T-helper 9 cell (primary cell): ENCODE measurements around the gene PDXK.

Experiments
- DNase-seq: peaks from one replicate; pipeline ENCODE4 v3.0.0-alpha.2; 2020

The PDXK gene

DNA sequence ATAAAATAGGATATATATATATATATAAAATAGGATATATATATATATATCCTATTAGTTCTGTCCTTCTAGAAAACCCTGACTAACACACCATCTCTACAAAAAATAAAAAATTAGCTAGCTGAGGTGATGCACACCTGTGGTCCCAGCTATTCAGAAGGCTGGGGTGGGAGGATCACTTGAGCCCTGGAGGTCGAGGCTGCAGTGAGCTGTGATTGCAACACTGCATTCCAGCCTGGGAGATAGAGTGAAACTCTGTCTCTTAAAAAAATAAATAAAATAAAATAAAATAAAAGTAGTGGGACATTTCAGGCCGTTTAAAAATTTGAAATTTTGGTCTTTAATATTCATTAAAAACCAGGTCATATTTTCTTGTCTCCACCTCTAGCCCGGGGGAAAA is 66.2 kb downstream of the PDXK start:
- no peak for DNase-seq

DNA sequence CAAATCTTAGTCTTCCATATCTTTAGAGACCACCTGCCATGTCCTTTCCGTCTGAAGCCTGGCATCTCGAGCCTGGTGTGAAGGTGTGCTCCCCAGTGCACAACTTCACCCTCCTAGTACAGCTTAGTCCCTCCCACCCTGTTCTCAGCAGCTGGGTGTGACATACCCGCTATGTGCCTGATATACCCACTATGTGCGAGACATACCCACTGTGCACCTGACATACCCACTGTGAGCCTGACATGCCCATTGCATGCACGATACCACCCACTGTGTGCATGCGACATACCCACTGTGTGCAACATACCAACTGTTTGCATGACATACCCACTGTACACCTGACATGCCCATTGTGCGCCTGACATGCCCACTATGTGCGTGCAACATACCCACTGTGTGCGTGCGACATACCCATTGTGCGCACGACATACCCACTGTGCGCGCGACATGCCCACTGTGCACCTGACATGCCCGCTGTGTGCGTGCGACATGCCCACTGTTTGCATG is 67.4 kb downstream of the PDXK start:
- no peak for DNase-seq

DNA sequence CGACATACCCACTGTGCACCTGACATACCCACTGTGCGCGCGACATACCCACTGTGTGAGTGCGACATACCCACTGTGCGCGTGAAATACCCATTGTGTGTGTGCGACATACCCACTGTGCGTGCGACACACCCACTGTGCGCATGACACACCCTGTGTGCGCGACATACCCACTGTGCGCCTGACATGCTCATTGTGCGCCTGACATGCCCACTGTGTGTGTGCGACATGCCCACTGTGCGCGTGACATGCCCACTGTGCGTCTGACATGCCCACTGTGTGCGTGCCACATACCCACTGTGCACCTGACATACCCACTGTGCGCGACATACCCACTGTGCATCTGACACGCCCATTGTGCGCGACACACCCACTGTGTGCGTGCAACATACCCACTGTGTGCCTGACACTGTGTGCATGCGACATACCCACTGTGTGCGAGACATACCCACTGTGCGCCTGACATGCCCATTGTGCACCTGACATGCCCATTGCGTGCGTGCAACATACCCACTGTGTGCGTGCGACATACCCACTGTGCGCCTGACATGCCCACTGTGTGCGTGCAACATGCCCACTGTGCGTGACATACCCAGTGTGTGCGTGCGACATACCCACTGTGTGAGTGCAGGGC is 68.0 kb downstream of the PDXK start:
- DNase-seq = no peak

DNA sequence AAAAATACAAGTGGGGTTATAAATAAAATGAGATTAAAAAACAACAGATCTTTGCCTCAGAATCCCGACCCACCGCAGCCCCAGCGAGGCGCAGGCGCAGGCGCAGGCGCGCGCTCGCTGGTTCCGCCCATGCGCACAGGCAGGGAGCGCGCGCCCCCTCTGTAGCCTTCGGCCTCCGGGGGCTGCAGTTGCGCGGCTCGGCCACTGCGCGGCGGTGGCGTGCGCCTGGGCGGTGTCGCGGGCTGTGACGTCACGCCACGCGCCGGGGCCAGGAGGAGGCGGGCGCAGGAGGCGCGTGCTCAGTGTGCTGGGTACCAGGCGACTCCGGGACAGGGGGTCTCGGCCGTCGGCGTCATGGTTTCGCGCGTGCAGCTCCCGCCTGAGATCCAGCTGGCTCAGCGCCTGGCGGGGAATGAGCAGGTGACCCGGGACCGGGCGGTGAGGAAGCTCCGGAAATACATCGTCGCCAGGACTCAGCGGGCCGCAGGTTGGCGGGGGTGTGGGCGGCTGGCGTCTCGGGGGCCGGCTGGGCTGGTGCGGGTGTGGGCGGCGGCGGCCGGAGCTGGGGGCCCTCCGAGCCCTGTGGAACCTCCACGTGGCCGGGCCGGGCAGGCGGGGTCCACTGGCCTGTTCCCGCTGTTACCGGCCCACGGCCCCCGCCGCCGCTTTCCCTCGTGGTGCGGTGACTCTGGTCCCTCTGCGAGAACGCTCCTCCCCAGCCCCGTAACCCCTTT is 70.5 kb downstream of the PDXK start, which contains the start of gene RRP1:
TSS of gene RRP1 (plus strand) at position 302 of the 734 bp plus-strand sequence. CDS start at position 355, 53 bp downstream.
- peak; percentile 96 for DNase-seq

DNA sequence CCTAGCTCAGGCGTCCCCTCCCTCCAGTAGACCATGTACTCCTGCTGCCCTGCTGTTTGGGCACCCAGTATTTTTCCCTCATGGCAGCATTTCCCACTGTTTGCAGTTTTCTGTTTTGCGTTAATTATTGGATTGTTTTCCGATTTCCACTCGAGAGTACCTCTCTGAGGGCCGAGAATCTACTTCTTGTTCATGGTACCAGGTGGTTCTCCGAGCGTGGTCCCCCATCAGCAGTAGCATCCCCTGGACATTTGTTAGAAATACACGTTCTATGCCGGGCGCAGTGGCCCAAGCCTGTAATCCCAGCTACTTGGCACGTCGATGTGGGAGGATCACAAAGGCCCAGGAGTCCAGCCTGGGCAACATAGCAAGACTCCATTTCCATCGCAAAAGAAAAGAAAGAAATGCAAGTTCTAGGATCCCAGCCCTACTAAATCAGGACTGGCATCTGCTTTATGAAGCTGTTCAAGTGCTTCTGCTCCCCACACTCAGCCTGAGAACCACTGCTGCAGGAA is 71.1 kb downstream of the PDXK start:
- DNase-seq = no peak

DNA sequence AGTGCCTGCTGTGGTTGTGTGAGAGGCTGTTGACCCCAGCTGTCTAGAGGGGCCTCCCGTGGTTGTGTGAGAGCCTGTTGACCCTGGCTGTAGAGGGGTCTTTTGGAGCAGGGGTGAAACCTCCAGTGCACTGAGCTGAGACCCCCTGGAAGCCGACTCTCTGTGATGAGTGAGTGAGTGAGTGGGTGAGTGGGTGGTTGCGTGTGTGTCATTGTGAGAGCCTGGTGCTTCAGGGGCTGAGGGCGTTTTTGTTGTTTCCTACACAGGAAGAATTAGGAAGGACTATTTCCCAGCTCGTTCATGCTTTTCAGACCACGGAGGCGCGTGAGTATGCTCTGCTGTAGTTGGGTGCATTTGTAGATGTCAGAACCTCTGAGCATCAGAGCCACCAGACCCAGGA is 73.5 kb downstream of the PDXK start:
- DNase-seq = no peak

DNA sequence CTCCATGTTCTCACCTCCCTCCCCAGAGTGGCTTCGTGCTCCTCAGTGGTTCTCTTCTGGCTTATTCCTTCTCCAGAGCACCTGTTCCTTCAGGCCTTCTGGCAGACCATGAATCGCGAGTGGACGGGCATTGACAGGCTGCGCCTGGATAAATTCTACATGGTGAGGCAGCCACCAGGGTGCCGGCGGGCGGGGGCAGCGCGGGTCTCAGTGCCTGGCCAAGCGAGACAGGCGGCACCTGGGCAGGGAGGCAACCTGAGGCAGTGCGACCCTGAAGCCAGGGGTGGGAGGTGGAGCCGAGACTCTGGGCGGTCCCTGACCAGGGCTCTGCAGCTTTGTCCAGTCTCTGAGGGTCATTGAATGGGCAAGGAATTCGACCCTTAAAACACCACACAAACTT is 74.3 kb downstream of the PDXK start:
- DNase-seq = no peak

DNA sequence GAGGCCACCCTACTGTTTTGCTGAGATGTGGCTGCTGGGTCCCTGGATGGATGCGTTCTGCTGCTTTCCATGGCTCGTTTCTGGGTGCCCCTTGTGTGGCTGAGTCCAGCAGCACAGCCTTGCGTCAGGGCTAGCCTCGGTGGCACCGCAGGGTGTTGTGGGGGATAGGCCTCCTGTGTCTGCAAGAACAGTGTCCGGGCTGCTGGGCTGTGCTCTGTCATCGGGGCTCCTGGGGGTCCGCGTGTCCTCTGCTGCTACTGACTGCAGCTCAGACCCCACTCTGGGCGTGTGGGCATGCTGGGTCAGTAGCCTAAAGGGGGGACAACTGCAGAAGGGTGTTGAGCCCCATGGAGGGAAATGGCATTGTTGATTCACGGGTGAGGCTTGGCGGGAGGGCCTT is 75.4 kb downstream of the PDXK start:
- no peak for DNase-seq

DNA sequence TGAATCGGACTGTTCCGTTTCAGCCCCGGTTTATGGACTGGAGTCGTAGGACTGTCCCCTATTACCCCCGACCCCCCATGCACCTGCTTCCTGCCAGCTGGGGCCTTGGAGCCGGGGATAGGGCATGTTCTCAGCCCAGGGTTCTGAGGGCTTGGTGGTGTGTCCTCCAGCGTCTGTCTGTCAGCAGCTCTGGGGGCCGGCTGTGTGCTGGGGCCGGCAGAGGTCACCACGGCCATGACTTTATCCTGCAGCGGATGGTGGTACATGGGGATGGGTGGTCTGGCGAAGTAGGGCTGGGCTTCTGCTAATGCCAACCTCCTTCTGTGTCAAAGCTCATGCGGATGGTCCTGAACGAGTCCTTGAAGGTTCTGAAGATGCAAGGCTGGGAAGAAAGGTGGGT is 75.9 kb downstream of the PDXK start:
- no peak for DNase-seq

DNA sequence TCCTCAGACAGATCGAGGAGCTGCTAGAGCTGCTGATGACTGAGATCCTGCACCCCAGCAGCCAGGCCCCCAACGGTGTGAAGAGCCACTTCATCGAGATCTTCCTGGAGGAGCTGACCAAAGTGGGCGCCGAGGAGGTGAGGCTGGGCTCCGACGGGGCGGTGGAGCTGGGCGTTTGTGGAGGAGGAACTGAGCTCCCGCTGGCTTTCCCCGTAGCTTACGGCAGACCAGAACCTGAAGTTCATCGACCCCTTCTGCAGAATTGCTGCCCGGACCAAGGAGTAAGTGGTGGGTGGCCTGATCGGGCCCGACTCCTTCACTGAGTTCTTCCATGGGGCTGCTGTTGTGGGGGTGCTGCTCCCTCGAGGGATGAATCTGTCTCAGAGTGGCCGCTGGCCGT is 78.5 kb downstream of the PDXK start:
- no peak for DNase-seq

DNA sequence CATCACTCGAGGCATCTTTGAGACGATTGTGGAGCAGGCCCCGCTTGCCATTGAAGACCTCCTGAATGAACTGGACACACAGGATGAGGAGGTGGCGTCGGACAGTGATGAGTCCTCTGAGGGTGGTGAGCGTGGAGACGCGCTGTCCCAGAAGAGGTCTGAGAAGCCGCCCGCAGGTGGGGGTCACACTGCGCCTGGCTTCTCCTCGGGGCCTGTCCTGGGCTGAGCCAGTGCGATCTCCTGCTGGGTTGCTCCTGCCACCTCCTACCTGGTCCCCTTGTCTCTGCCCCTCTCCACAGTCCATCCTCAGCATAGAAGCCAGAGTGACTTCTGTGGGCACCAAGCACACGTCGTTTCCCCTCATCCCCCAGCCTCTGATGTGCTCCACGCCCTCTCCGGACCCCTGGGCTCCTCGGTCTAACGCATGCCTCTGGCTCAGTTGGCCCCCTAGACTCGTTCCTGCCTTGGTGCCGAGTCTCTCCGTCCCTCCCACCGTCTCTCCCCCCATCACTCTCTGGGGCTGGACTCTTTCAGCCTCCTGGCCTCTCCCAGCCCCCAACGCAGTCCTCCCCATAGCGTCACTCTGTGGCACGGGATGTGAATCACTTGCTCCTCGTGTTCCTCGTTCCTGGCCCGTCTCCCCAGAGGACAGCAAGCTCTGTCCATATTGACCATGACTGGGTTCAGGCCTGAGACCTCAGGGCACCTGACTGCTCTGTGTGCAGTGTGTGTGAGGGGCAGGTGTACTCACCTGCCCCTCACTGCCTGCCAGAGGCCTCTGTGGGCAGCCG is 79.2 kb downstream of the PDXK start:
- DNase-seq = no peak

DNA sequence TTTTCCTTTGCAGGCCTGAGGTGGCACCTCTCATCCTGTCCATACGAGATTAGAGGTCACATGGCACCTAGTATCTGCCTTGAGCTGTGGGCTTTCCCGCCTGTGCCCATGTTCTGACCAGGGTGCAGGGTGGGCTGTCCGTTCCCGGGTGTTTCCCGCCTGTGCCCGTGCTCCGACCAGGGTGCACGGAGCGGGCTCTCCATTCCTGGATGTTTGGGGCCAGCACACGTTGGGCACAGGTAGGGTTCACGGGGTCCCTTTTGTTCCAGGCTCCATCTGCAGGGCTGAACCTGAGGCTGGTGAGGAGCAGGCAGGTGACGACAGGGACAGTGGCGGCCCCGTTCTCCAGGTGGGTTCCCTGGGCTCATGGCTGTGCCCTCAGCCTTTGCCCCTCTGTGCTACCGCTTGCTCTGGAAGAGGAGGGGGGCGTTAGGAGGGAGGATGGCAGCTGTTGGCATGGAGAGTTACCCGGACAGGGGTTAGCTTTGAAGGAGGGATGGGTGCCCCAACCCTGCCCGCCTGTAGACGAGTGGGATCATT is 80.4 kb downstream of the PDXK start:
- DNase-seq = no peak

DNA sequence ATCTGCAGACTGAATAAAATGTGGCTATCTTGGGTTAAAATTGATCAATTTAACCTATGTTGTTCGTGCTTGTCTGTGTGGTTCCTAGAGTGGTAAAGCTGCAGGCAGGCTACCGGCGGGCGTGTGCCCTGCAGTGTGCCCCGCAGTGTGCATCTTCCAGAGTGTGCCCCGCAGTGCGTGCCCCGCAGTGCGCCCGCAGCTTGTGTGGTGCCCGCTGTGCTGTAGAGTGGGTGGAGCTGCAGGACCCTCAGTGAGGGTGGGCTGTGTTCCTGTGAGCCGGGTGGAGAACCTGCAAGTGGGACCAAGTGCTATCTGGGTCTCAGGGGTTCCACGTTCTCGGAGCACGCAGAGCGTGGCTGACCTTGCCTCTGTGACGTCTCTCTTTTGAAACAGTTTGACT is 81.2 kb downstream of the PDXK start:
- DNase-seq = no peak

DNA sequence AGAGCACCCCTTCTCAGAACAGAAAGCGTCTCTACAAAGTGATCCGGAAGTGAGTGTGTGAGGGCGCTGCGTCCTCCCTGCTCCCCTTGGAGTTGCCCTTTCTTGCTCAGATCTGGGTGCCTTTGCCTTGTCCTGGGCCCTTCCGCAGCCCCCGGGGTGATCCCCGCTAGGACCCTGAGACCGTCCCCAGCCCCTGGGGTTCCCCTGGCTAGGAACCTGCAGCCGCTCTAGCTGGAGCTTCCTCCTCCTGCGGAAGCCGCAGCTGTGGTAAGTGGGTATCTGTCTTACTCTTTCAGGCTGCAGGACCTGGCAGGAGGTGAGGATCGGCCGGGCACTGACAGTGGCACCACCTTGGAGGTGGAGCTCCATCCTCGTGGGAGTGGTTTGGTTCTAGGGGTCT is 81.6 kb downstream of the PDXK start:
- no peak for DNase-seq

DNA sequence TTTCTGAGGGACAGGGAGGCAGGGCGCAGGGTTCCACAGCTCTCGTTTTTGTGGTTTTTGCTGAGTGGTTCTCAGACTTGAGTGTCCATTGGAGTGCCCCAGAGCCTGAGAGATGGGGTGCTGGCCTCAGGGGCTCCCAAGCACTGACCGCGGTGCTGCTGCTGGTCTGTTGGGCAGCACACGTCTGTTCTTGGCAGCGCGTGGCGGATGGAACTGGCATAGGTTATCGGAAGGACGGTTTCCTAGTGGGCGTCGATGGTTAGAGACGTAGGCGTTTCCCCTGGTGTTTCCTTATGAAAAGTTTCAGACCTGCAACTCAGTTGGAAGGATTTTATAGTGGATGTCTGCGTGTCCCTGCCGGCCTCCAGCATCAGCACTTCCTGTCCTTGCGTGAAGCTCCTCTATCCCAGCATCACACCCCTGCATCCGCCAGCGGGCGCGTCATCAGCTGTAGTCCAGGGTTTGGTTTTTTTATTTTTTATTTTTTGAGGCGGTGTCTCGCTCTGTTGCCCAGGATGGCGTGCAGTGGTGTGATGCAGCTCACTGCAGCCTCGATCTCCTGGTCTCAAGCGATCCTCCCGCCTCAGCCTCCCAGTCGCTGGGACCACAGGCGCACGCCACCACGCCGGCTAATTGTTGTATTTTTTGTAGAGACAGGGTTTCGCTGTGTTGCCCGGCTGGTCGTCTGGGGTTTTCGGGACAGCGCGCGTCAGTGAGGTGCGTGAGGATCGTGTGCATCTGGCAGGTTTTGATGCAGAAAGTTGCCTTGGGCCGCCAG is 82.3 kb downstream of the PDXK start:
- no peak for DNase-seq

DNA sequence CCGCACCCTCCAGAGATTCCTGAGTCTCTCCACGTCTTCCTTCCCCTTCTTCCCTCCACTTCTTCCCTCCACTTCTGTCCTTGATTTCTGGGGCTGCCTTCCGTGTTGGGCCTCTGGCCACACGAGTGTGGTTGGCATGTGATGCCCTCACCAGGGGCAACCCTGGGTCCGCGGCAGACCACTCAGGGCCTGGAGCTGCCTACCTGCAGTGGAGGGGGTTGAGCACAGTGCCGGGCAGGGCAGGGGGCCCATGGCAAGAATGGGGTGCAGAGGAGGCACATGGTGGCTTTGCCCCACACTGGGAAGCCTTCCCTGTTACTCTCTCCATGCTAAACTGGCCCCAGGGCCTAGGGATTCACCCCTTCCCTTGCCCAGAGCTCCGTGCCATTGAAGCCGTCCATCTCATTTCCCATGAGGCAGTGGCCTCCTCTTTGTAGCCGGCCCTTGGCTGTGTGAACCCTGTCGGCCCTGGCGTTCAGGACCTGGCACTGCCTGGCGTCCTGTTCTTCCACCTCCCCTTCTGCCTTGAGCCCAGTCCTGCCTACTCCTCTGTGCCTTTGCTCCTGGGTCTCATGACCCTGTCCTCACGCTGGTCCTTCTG is 83.9 kb downstream of the PDXK start:
- DNase-seq = no peak

DNA sequence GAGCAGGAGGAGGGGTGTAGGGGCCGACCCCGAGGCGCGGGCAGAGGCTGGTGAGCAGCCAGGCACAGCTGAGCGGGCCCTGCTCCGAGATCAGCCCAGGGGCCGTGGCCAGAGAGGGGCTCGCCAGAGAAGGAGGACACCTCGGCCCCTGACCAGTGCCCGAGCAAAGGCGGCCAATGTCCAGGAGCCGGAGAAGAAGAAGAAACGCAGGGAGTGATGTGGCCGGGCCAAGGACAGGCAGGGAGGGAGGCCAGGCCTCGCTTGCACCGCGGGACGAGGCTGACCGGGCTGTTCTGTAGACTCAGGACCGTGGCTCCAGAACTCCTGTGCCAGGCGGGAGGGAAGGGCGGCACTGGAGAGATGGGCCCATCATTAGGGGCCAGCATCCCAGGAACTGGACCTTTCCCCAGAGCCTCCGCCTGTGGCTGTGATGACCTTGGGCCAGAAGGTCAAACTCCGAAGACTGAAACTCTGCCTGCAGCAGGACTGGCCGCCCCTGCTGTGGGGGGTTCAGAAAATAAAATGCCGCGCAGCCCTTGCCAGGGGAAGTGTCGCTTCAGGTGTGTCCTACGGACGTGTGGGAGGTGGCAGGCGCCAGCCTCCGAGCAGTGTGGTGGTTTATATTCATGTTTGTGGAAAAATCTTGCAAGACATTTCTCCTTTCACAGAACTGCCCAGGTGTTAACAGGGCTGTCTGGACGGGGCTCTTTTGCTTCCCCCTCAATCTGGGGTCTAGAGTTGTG is 84.8 kb downstream of the PDXK start:
- DNase-seq = no peak

DNA sequence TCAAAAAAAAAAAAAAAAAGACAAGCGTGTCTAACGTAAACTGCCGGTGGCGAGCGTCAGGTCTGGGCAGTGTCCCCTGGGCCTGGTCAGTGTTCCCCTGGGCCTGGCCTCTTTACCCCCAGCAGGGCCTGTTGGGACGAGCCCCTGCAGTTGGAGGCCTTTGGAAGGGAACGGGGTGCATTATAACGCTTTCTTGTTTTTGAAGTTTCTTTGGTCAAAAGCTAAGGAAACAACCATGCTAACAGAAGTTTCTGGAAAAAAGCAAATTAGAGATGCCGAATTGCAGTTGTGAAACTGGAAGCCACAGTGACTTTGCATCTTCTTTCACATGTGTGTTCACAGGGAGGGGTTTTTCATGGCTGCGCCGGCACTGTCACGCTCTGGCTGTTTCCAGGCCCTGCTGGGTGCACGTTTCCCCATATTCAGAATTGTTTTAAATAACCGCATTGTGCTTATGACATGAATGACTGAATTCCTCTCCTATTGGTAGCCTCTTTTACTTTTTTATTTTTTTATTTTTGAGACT is 86.4 kb downstream of the PDXK start:
- no peak for DNase-seq

DNA sequence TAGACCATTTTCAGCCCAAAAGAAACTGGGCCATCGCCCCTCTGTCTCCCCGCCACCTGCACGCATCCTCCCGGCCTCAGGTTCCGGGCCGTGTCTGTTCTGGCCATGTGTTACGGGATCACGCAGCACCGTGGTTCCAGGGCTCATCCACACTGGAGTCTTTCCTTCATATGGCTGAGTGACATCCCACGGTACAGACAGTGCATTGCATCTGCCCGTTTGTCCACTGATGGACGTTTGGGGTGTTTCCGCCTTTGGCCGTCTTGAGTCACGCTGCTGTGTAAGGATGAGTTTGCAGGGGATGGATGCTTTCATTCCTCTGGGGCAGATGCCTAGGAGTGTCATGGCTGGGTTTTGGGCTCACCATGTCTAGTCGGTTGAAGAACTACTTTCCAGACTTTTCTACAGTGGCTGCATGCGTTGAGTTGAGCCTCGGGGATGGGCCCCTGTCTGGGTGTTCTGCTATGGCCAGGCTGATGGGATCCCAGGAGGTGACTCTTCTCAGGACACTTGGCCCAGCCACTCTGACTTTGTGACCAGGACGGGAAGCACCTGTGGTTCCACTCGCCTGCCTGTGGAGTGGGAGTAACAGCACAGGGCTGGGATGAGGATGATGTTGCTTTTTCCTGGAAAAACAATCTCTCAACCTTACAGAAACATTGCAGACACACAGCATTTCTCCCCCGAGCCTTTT is 87.2 kb downstream of the PDXK start:
- no peak for DNase-seq

DNA sequence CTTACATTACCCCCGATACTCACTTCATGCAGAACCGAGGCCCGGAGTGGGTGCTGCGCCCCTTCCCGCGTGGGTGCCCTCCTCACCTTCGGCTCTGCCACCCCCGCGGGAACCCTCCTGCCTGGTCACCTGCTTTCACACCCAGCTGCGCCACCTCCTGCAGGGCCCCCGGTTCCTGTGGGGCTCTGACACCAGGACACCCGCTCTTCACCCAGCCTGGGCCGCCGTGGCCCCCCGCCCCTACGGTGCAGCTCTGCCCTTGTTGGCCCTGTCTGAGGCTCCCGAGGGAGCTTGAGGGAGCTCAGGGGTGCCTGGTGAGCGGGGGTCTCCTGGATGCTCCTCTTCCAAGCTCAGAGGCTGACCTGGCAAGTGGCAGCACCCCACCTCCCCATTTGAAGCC is 89.4 kb downstream of the PDXK start:
- no peak for DNase-seq
